HG03558 (cell line): ENCODE data around the gene NOP16.
"Not testable (repeated sequence)": the region's sequence is repeated elsewhere in the genome, so short reads cannot be mapped to it uniquely, and the experiment has no call there.

Experiments used
- ATAC-seq: cut with Tn5 transposase; IDR thresholded peaks from one replicate; pipeline ENCODE4 v1.9.1; 2021; ENCODE audit warnings: moderate number of reproducible peaks; ENCODE audit not compliant: unreplicated experiment; ENCODE audit errors: extremely low read depth

NOP16 gene

DNA sequence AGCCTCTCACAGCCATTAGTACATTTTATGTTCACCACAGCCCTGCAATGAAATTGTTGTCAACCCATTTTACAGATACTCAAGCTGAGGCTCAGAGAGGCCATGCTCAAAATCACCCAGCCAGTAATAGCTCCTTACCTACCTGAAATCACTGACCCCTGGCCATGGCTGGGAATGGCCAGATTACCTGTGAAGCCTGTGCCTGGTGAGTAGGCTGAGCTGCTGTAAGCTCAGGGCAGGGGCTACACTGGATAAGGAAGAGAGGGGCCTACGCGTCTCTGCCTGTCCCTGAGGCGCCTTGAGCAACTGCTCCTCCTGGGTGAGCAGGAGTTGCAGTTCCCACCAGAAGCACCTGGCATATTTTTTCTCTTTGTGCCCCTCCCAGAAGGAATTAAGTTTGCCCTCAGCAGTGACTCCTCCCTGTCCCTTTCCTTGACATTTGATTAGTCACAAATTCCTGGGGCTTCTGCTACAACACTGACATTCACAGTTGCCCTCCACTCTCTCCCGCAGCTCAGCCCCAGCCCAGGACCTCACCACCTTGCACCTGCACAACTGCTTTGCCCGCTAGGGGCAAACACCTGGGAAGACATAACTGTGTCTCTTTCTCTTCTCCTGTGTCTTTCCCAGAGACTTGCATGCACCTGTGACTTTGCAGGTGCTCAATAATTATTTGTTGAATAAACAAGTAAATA, 22.2 kb upstream of the NOP16 start:
- ATAC-seq = no peak

DNA sequence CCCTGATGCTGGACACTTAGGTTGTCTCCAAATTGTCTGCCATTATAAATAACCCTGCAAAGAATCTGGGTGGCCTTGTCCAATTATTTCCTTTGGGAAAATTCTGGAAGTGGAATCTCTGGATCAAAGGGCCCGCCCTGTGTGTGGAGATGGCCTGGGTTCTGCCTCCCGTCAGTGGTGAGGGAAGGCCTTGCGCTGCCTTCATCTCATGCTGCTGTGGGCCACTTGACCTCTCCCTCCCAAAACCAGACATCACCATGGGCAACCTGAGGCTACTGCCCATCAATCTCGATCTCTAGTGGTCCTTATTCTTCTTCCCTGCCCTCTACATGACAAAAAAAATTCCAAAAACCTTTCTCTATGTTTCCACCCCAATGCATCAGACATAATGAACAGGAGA, 21.4 kb upstream of the NOP16 start:
- ATAC-seq = no peak

DNA sequence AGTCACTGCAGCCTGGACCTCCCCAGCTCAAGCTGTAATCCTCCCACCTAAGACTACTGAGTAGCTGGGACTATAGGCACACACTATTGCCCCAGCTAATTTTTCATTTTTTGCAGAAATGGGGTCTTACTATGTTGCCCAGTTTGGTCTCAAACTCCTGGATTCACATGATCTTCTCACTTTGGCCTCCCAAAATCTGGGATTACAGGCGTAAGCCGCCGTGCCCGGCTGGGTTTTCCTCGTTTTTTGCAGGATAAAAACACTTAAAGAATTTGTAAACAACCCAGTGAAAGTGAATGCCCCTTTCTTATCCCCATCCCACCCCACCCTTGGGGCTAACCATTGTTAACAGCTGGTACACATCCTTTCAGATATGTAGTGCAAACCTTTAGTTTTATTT, 20.2 kb upstream of the NOP16 start:
- no peak for ATAC-seq

DNA sequence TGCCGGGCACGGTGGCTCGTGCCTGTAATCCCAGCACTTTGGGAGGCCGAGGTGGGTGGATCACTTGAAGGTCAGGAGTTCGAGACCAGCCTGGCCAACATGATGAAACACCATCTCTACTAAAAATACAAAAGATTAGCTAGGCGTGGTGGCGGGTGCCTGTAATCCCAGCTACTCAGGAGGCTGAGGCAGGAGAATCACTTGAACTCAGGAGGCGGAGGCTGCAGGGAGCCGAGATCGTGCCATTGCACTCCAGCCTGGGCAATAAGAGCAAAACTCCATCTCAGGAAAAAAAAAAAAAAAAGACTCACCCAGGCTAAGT, 19.8 kb upstream of the NOP16 start:
- ATAC-seq = not testable (repeated sequence)

DNA sequence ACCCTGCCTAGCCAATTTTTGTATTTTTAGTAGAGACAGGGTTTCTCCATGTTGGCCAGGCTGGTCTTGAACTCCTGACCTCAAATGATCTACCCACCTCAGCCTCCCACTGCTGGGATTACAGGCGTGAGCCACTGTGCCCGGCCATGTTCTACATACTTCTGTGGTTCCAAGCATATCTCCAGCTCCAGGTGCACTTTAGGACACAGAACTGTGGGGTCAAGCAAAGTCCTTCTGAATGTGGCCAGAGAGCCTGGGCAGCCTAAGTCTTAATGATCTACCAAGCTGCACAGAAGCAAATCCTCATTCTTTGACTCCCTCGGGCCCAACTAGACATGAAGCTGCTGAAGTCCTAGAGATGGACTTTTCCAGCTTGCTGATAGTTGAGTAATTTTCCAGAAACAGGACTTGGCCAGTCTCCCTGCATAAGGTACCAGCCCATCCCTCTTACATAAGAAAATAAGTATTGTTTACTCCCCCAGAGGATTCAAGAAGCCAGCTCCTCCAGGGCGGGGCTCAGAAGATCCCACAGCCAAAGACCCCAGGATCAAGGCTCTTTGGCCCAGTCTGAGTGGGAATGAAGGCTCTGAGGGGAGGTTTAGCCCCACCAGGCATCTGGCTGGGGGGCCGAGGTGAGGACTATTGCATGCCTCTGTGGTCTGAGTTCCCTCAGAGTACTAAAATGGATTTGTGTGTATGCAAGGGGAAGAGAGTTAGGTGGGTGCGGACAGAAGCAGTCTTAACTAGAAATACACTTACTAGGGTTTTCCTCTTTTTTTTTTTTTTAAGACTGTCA, 19.3 kb upstream of the NOP16 start:
- no peak for ATAC-seq

DNA sequence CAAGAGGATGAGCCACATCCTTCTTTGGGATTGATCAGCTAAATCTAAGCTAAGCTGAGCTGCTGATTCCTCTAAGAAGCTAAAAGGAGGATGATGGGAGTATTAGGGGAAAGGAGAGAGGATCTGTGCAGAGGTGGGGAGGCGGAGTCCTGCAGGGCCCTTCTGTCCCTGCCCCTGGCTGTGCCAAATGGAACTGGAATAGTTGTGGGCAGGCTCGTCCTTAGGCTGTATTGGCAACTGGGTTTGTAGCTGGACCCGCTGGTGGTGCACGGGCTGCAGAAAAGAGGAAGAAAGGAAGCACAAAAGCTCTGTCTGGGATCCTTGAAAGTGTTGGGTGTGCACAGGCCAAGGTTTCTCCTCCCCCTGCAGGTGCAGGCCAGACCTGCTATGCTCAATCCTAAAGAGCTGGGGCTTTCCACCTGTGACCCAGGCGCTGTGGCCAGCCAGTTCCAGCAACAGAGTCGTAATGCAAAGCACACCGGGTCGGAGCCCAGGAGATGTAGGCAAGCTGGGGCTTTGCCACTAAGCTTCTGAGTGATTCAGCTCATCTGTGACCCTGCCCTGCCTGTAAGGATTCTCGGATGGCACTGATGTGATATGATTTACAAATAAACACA, 18.1 kb upstream of the NOP16 start:
- ATAC-seq = no peak

DNA sequence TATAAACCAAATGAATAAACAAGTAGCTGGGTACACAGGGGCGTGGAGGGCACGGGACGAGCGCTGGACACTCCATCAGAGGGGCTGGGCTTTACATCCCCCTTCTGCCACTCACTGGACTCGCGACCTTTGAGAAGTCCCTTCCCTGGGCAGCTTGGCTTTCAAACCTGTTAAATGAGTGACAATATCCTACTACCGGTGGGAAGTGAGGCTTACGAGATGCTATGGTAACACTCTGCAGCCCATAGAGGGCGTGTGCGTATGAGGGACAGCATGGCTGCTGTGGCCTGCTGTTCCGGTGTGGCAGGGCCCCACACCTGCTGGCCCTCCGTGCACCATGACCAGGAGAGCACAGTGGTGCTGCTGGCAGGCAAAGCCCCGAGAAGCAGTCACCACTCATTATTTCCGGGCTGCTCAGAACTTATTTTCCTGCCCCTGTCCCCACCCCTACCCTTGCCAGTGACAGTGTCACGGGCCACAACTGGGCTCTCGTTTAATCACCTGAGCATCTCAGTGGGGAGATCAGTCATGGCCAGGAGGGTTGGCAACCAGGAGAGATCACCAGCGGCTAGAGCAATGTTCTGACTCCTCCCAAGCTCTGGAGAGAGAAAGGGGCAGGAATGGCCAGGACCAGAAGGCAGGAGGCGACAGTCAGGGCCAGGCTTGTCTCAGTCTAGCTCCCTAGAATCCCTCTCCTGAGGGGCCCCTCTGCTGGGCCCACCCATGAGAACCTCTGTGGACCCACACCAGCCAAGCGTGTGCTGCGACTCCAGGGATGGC, 17.4 kb upstream of the NOP16 start:
- no peak for ATAC-seq

DNA sequence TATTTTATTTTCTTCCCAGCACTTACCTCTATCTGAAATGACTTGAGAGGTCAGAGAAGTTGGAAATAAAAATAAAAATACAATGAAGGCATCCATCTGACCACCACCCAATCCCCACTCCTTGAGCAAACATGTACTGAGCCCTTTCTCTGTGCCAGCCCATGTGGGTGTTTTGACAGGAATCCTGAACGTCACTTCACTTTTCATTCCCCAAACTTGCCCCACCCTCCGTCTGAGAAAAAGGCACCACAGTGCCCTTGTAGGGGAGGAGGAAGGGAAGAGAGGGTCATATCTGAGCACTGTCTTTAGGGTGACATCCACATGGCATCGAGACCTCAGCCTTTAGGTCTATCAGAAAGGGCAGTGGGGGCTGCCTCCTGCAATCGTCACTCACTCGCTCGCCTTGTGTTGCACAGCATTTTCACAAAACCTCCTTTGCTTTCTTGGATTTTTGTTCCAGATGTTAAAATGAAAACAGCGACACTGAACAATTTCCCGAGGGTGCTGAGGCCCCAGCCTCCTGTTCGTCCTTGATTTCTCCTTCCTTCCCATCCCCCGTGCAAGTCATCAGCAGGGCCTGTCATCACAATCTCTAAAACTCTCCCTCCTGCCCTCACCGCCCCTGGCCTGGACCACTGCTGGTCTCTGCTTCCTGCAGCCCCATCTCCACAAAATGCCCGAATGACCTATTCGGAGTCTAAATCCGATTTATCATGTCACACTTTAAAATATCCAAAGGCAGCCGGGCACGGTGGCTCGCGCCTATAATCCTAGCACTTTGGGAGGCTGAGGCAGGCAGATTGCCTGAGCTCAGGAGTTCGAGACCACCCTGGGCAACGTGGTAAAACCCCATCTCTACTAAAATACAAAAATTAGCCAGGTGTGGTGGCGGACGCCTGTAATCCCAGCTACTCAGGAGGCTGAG, 13.1 kb upstream of the NOP16 start:
- no peak for ATAC-seq

DNA sequence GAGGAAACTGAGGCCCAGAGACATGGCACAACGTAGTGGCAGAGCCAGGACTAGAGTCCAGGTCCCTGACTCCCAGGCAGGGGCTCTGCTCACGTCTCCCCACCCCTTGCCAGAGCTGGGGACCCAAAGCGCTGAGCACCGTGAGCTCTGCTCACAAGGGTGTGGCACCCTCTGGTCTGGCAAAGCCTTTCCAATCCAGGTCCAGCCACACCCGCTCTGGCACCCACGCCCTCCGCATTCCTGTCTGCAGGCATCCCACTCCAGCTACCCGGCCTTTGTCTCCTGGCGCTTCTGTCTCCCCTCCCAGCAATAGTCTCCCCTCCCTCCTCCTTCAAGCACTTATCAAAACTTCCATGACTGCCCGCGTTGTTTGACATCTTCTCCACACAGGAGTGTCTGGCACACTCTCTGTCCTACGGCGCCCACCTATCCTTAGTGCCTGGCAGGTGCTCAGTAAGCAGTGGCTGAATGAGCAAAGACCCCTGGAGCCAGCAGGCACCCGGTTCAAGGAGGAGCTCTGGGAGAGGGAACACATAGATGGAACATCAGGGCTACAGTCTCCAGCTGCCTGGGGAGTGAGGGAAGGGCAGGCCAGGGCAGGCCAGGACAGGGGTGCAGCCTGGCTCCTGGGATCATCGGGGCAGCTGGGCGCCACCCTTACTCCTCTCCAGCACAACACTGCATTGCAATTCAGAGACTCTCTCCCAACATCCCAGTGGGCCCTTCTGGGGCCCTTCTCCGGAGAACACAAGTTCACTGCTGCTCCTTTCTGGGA, 12.2 kb upstream of the NOP16 start:
- ATAC-seq = no peak

DNA sequence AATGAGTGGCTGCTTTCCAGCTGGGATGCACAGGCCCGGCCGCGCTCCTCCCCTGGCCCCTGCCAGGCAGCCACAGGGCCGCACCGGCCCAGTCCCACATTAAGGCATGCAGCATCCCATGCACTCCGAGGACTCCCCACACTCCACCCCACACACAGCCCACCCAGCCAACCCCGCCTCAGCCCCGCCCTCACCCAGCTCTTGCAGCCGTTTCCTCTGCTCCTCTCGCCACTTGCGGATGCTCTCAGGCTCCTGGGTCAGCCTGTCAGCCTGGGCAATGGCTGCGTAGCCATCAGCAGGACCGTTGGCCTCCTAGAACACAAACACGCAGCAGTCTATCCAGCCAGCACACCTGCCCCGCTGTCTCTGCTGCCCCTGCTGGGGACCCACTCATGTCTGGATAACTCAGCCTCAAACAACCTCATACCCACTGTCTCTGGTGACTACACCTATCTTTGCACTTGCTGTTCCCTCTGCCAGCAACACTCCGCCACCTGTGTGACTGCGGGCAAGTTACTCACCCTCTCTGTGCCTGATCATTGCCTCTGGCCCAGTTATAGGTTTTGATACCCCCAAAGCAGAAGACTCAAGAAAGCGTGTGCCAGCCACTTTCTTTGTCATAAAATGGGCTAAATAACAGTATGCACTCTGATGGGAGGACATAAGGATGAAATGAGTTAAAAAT, 9.5 kb upstream of the NOP16 start:
- ATAC-seq = no peak

DNA sequence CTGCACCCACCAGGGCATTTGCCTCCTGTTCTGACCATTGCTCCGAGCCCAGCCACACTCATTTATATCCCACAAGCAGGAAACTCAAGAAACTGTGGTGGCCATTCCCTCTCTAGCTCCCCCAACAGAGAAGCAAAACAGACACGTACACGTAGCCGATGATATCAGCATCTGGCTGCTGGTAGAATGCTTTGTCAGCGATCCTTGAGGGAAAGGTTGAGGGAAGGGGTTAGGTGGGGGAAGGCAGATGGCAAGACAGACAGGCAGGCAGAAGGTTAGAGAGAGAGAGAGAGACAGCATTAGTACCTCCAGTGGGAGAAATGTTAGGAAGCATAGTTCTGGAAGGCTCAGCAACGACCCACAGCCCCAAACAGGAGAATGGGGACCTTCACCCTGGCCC, 7.9 kb upstream of the NOP16 start:
- no peak for ATAC-seq

DNA sequence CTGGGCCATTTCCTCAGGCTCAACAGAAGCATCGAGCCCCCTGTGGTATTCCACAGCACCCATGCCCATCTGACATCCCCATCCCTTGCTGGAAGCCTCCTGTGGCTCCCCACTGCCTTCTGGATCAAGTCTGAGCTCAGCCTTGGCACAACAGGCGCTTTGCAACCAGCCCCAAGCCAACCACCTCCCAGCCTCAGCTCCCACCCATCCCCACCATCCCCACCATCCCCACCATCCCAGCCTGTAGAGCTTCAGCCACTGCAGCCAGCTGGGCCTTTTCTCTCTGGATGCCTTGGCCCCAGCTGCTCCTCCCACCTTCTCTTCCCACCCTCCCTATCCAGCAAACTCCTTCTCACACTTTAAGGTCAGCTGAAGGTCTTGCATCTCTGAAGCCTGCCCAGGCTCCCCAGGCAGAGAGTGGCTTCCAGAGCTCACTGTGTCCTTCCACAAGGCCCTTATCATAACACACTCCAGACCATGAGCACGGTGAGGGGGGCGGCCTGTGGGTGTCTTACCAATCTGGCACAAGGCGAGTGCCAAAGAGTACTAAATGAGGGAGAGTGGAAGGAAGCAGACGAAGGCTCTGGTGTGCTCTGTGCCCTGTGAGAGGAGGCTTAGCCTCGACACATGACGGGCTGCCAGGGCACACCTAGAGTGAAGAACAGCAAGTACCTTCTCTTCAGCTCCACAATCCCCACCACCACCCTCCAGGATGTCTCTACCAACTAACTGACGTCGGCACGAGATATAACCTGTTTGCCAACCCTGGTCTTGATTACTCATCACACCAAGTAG, 6.7 kb upstream of the NOP16 start:
- no peak for ATAC-seq

DNA sequence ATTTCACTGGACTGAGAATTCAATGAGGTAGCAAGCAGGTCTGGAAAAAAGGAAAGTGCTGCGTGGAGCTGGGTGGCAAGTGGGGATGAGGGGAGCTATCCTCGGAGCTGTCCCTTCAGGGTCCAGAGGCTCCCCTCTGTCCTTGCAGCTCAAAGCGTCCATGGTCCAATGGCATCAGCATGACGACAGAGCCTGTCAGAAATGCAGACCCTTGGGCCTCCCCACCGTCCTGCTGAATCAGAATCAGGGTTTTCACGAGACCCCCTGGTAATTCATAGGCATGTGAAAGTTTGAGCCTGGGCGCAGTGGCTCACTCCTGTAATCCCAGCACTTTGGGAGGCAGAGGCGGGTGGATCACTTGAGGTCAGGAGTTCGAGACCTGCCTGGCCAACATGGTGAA, 5.7 kb upstream of the NOP16 start:
- ATAC-seq = no peak

DNA sequence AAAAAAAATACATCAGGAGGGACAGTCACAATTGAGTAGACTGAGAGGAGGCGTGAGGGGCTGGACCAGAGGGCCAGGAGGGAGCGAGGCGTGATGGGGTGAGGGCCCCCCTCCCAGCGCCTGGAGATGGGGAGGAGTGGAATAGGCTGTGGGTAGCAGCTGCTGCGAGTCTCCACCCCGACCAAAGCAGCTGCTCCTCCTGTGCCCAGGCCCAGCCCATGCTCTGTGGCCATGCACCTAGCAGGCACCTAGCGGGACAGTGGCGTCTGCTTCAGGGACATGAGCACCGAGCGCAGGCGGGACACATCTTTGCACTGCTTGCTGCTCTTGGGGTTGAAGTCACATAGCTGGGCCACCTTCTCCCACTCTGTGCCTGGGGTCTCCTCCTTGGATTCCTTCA, 4.1 kb upstream of the NOP16 start:
- ATAC-seq = no peak

DNA sequence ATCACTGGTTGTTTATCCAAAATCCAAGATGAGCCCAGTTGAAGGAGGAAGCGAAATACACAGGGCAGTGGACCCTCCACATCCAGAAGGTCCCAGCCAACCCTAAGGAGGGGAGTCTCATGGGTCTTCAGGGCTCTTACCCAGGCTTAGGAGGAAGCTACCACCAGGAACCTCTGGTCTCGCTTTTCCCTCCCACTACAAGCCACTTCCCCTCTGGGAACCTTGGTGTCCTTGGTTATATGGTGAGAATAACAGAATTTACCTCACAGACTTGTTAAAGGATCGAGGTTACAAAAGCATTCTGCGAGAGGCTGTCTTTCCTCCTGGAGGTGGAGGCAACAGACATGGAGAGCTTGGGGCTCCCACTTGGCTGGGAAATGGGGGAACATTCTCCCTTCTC, 3.6 kb upstream of the NOP16 start:
- ATAC-seq = no peak

DNA sequence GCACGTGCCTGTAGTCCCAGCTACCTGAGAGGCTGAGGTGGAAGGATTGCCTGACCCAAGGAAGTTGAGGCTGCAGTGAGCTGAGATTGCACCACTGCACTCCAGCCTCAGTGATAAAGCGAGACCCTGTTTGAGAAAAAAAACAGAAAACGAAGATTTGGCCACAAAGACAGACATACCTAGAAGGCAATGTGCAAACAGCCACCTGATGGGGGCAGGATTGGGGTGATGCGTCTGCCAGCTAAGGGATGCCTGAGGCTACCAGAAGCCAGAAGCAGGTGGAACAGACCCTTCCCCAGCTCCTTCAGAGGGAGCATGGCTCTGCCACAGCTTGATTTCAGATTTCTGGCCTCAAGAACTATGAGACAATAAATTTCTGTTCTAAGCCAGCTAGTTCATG, 3.1 kb upstream of the NOP16 start:
- no peak for ATAC-seq

DNA sequence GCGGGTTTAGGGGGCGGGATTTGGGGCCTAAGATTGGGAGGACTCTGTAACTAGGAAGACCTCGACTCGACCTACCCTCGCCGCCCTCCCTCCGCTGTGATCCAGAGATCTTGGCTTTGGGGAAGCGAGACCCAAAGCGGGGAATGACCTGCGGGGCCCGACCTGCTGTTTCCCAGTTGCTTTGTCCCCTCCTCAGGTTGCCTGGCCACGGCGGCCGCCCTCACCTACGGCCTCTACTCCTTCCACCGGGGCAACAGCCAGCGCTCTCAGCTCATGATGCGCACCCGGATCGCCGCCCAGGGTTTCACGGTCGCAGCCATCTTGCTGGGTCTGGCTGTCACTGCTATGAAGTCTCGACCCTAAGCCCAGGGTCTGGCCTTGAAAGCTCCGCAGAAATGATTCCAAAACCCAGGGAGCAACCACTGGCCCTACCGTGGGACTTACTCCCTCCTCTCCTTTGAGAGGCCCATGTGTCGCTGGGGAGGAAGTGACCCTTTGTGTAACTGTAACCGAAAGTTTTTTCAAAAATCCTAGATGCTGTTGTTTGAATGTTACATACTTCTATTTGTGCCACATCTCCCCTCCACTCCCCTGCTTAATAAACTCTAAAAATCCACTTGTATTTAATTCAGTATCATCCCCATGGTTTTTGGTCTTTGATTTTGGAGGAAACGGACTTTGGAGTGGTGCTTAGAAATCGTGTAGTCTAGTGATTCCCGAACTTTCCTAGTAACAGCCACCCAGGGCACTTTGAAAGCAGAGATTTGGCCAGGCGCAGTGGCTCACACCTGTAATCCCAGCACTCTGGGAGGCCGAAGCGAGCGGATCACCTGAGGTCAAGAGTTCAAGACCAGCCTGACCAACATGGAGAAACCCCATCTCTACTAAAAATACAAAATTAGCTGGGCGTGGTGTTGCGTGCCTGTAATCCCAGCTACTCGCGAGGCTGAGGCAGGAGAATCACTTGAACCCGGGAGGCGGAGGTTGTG, 1.0 kb upstream of the NOP16 start:
- peak; percentile 12 for ATAC-seq
